Ecto neural progenitor cell (in vitro differentiated cells): ENCODE measurements around the gene ARL10.
A peak's percentile ranks its signal among the peaks of the same experiment; 100 is the strongest.

Source experiments
- DNase-seq: peaks from one replicate; pipeline ENCODE4 v3.0.0-alpha.2; 2018; ENCODE audit warnings: low spot score

Gene ARL10

GRCh38 chr5:176365351-176366231, at the start of gene ARL10:
ARL10 (plus strand) TSS chr5:176365487; CDS start chr5:176365564, 77 bp downstream.
- peak; percentile 78 for DNase-seq

DNA sequence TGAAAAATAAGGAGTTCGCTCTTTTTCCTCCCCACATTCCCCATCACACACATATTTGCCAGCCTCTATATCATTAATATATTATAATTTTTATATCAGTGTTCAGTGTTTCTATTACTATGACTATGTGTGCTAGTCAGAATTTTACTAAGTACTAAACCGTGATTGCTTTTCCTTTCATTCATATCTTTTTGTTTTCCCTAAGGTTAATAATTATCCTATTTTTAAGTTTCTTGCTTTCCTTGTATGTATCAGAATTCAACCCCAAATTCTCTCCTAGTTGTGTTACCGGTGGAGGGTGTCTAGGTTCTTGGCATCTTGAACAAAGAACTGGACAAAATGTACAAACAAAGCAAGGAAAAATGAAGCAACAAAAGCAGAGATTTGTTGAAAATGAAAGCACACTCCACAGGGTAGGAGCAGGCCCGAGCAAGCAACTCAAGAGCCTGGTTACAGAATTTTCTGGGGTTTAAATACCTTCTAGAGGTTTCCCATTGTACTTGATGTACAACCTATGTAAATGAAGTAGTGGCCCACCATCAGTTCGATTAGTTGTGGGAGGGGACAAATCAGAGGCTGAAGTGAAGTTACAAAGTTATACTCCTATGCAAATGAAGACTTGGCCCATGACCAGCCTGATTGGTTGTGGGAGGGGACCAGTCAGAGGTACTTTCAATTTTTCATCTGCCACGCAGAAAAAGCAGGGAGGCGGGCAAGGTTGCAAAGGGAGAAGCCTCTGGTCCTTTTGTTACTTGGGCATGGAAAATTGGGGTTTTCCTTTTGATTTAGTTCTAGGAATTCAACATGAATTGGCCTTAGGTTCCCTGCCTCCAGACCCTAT, 47.5 kb upstream of the ARL10 start:
- no peak for DNase-seq

GRCh38 chr5:176319827-176320554, 45.3 kb upstream of the ARL10 start:
- no peak for DNase-seq

DNA sequence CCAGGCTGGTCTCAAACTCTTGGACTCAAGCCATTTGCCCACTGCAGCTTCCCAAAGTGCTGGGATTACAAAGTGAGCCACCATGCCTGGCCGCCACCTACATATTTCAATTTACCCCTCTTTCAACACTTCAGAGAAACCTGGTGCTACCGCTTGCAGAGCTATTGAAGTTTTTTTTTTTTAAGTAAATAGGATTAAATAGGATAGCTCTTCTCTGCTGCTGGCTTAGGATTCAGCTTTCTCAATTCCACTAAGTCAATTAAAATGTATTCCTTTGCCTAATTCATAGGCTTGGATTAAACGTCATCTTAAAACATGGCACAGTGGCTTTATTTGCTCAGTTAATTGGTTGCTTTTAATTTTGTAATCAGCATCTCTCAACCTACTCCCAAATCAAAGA, 44.7 kb upstream of the ARL10 start:
- DNase-seq = no peak

GRCh38 chr5:176334031-176334770, 31.1 kb upstream of the ARL10 start:
- no peak for DNase-seq

GRCh38 chr5:176337913-176338312, 27.4 kb upstream of the ARL10 start:
- DNase-seq = no peak

DNA sequence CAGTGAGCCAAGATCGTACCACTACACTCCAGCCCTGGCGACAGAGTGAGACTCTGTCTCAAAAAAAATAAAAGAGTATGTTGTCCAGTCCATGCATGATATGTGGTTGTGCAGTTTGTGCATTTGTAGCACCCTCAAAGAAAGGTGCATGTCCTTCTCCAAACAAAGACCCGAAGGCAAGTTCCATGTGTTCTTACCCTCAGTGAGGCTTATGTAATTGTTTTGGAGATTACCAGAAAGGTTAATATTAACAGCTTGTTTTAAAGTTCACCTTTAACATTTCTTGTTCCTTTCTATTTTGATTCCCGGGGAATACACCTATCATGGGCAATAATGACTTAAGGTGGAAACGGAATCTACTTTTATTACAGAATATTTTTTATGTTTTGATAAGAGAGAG, 26.0 kb upstream of the ARL10 start:
- DNase-seq = no peak

GRCh38 chr5:176341325-176342157, 23.7 kb upstream of the ARL10 start:
- DNase-seq = no peak

- no peak for DNase-seq
These were observed 23.2 kb upstream of the ARL10 start for GRCh38 chr5:176342158-176342483.

DNA sequence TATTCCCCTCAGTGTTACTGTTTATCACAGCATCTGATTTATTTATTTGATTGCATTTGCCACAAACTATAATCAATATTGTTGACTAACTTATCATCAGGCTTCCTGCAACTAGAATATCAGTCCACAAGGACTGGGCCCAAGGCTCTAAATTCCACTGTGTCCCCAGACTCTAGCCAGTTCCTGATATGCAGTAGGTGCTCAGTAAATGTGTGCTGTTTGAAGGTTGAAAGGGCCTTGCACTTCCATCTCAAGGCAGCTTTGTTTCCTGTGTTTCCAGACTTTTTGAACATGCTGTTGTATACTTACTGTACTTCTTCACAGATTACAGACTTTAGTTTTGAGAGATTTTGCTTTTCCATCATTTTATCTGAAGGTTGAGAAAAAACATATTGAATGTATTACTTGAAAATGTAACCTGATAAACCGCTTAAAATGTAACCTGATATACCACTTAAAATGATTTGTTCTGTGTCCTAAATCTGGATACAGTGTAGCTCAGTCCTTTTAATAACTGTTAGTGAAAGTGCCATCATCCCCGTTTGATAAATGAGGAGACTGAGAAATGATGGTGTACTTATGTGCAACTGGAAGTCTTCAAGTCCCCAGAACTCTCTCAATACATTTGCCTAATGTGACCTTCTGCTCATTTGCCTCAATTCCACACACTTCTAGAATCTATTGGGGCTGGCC, 22.4 kb upstream of the ARL10 start:
- no peak for DNase-seq

GRCh38 chr5:176350416-176350815, 14.9 kb upstream of the ARL10 start:
- DNase-seq = no peak

DNA sequence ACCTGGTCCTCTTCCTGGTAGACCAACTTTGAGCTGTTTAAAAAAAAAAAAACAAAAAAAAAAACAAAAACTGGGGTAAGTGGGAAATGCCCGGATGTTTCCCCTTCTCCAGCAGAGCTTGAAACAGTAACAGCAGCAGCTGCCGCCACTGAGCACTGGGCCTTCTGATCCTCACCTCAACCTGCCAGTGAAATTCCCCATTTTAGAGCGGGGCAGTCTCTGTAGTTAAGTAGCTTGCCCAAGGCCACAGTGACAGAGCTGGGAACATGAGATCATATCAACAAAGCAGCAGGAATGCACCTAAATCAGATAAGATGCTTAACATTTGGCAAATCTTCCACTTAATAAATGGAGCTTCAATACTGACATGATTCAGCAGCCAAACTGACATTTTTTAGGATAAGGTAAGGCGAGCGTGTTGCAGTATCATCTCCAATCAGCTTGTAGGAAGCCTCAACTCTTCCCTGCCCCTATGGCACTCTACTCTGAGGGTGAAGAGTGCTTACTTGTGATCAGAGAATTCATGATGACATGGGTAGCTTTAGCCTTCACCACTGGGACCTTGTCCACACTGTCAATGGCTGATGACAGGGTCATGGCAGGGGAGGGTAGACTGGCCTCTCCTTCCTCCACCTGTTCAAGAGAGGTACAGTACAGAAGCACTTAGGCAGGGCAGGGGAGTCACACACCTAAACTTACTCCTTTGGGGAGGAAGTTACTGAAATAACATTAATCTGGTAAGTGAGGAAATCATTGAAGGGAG, 13.0 kb upstream of the ARL10 start:
- DNase-seq = no peak

DNA sequence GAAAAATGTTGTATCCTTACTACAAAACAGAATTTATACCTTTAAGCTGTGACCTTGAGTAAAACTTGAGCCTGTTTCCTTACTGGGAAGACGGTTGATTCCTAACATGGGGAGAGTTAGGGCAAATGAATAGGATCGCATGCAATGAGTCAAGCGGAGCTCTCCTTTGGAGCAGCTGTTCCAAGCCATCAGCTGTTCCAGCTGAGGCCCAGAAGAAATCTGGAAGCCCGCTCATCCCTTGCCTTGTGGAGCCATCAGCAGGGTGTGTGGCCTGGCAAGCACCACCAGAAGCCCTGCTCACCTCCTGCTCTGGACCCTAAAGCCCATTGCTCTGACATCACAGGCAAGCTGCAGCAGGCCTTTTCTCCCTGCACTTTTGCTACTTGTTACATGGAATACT, 11.8 kb upstream of the ARL10 start:
- DNase-seq = no peak

- no peak for DNase-seq
These were observed 9.7 kb upstream of the ARL10 start for GRCh38 chr5:176355400-176356178.

- DNase-seq = no peak
These were observed 9.1 kb upstream of the ARL10 start for GRCh38 chr5:176356179-176356566.

DNA sequence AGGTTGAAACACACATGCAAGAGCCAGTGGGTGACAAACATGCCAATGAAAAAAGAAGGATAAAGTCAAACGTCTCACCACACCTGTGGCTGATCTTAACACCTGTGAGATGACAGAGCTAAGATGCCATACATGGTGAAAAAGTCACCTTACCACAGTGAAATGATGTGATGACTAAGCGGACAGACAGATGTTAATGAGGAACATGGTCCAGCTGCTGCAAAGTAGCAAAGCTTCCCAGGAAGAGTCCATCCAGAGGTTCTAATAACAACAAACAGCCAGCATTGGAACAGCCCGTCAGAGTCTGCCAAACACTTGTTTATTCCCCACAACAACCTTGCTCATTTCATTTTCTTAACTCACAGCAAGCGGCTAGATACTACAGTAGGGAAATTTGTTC, 5.6 kb upstream of the ARL10 start:
- no peak for DNase-seq

- peak; percentile 70 for DNase-seq
These were observed 4.3 kb upstream of the ARL10 start for GRCh38 chr5:176360894-176361436.

GRCh38 chr5:176361437-176362232, 3.7 kb upstream of the ARL10 start, which contains the start of gene KIAA1191:
KIAA1191 (minus strand) TSS chr5:176361764; CDS start chr5:176359508, 2,256 bp downstream.
- DNase-seq = peak; percentile 94
